Measurements from ENCODE around the gene ZSWIM8. TPM values are rescaled to one million over a fixed set of nuclear protein-coding genes. Genes with fewer than 3 reads are reported as not detected.

ZSWIM8 gene
- total RNA-seq, 4 donors from 2014 or later = 94.5 to 530 (median 188) TPM

- no peak for DNase-seq
- no peak overlapping the region for H3K27ac ChIP-seq
- TF ChIP-seq POLR2A (IDR thresholded peaks at IDR 0.05) (no peak), EP300 (IDR thresholded peaks at IDR 0.05; ENCODE audit: low read depth) (no peak), POLR2AphosphoS5 (IDR thresholded peaks at IDR 0.05) (no peak), CTCF (IDR thresholded peaks at IDR 0.05) (no peak)
- H3K36me3 ChIP-seq = peaks cover 0 to 90% (median 38%) of the 10 kb centered on the region in 4 donors
- intact Hi-C loops (cut with DNase I; ENCODE audit: low total_unique reads) (no loop called here), in situ Hi-C loops (cut with MboI; ENCODE audit: low pct_ligation_motif_present in 1 of 4, low pct_unique_long_range_greater_than_20kb in 1 of 4, low sequenced_read_pairs in 3 of 4) (no loop called here)
- no peaks in the 10 kb centered on the region for H3K27me3 ChIP-seq
- no peaks in the 10 kb centered on the region for H3K9me3 ChIP-seq
- WGBS, 2 donors (ENCODE audit: low coverage in 1 of 2) = 73% methylated on average over 2 of the region's 2 CpGs
- no peaks in the 10 kb centered on the region for H3K4me1 ChIP-seq
- no peak overlapping the region for H3K4me3 ChIP-seq
Measured at GRCh38 chr10:73762915-73763314, 22.5 kb upstream of the ZSWIM8 start.

GRCh38 chr10:73763343-73763742, 22.1 kb upstream of the ZSWIM8 start:
- Histone ChIP-seq H3K36me3 (peaks cover 0 to 90% (median 40%) of the 10 kb centered on the region in 4 donors), H3K4me1 (no peaks in the 10 kb centered on the region), H3K9me3 (no peaks in the 10 kb centered on the region), H3K27ac (no peak overlapping the region), H3K4me3 (no peak overlapping the region), H3K27me3 (no peaks in the 10 kb centered on the region)
- in situ Hi-C loops (cut with MboI; ENCODE audit: low pct_ligation_motif_present in 1 of 4, low pct_unique_long_range_greater_than_20kb in 1 of 4, low sequenced_read_pairs in 3 of 4) (no loop called here), intact Hi-C loops (cut with DNase I; ENCODE audit: low total_unique reads) (no loop called here)
- no peak for DNase-seq
- WGBS, 2 donors (ENCODE audit: low coverage in 1 of 2) = 52 to 82% methylated on average over 2 of the region's 2 CpGs
- no peak for TF ChIP-seq EP300 (IDR thresholded peaks at IDR 0.05; ENCODE audit: low read depth)
- TF ChIP-seq POLR2AphosphoS5 (IDR thresholded peaks at IDR 0.05) = no peak
- TF ChIP-seq CTCF (IDR thresholded peaks at IDR 0.05) = no peak

- Histone ChIP-seq H3K36me3 (peaks cover 0 to 77% (median 36%) of the 10 kb centered on the region in 4 donors), H3K4me3 (no peak overlapping the region), H3K4me1 (no peaks in the 10 kb centered on the region), H3K27me3 (no peaks in the 10 kb centered on the region), H3K9me3 (no peaks in the 10 kb centered on the region), H3K27ac (no peak overlapping the region)
- DNase-seq = no peak
- intact Hi-C loops (cut with DNase I; ENCODE audit: low total_unique reads) = no loop called here
- TF ChIP-seq POLR2AphosphoS5 (IDR thresholded peaks at IDR 0.05) (no peak), POLR2A (IDR thresholded peaks at IDR 0.05) (no peak)
- in situ Hi-C loops (cut with MboI; ENCODE audit: low pct_ligation_motif_present in 1 of 4, low pct_unique_long_range_greater_than_20kb in 1 of 4, low sequenced_read_pairs in 3 of 4) = no loop called here
- WGBS, 2 donors (ENCODE audit: low coverage in 1 of 2) = 93 to 100% methylated on average over 4 to 6 of the region's 6 CpGs
Measured at GRCh38 chr10:73765066-73765465, 20.3 kb upstream of the ZSWIM8 start.

GRCh38 chr10:73768881-73769280, 16.5 kb upstream of the ZSWIM8 start:
- H3K4me3 ChIP-seq = no peak overlapping the region
- intact Hi-C loops (cut with DNase I; ENCODE audit: low total_unique reads) = no loop called here
- 41 to 65% methylated on average over 6 to 11 of the region's 11 CpGs for WGBS, 2 donors (ENCODE audit: low coverage in 1 of 2)
- in situ Hi-C loops (cut with MboI; ENCODE audit: low pct_ligation_motif_present in 1 of 4, low pct_unique_long_range_greater_than_20kb in 1 of 4, low sequenced_read_pairs in 3 of 4) = no loop called here
- no peaks in the 10 kb centered on the region for H3K27me3 ChIP-seq
- no peak overlapping the region for H3K27ac ChIP-seq
- H3K9me3 ChIP-seq = no peaks in the 10 kb centered on the region
- H3K4me1 ChIP-seq = peaks cover 7 to 15% (median 13%) of the 10 kb centered on the region in 4 donors
- DNase-seq = peak; percentile 36
- TF ChIP-seq EP300 (IDR thresholded peaks at IDR 0.05; ENCODE audit: low read depth) (no peak), CTCF (IDR thresholded peaks at IDR 0.05) (peak in 1 of 5 experiments; percentile 32)
- peaks cover 0 to 44% (median 19%) of the 10 kb centered on the region in 4 donors for H3K36me3 ChIP-seq

- in situ Hi-C loops (cut with MboI; ENCODE audit: low pct_ligation_motif_present in 1 of 4, low pct_unique_long_range_greater_than_20kb in 1 of 4, low sequenced_read_pairs in 3 of 4) = no loop called here
- no peaks in the 10 kb centered on the region for H3K9me3 ChIP-seq
- H3K4me1 ChIP-seq = peaks cover 13 to 20% (median 18%) of the 10 kb centered on the region in 4 donors
- H3K4me3 ChIP-seq = no peak overlapping the region
- intact Hi-C loops (cut with DNase I; ENCODE audit: low total_unique reads) = no loop called here
- H3K36me3 ChIP-seq = peaks cover 0 to 39% (median 17%) of the 10 kb centered on the region in 4 donors
- no peaks in the 10 kb centered on the region for H3K27me3 ChIP-seq
- TF ChIP-seq EP300 (IDR thresholded peaks at IDR 0.05; ENCODE audit: low read depth) (no peak), POLR2AphosphoS5 (IDR thresholded peaks at IDR 0.05) (no peak), CTCF (IDR thresholded peaks at IDR 0.05) (no peak), POLR2A (IDR thresholded peaks at IDR 0.05) (no peak)
- H3K27ac ChIP-seq = no peak overlapping the region
- no peak for DNase-seq
- WGBS, 2 donors (ENCODE audit: low coverage in 1 of 2) = 91% methylated on average over 5 of the region's 5 CpGs; no CpG with 5 or more reads in 1 of the 2 donors
Measured at GRCh38 chr10:73769396-73769795, 16.0 kb upstream of the ZSWIM8 start.
